ENCODE results near the gene NOXO1.

DNA sequence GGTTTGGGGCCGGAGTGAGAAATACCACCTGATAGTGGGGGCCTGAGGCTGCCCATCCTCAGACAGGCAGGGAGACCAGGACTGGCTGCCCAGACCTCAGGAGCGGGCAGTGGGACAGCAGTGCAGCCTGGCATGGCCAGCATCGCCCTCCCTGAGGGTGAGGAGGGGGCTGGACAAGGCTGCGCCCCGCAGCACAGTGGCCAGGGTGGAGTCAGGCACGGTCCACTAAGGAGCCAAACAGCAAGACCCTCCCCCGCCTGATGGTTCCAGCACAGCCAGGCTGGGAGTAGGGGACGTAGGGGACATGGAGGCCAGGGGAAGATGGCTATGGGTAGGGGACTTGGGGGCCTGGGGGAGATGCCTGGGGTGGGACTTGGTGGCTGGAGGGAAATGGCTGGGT lies 25.0 kb upstream of the NOXO1 start:
- TF ChIP-seq POLR2A (IDR thresholded peaks at IDR 0.05) (no peak), POLR2AphosphoS5 (IDR thresholded peaks at IDR 0.05) (no peak)
- TF ChIP-seq, protein P1, sequence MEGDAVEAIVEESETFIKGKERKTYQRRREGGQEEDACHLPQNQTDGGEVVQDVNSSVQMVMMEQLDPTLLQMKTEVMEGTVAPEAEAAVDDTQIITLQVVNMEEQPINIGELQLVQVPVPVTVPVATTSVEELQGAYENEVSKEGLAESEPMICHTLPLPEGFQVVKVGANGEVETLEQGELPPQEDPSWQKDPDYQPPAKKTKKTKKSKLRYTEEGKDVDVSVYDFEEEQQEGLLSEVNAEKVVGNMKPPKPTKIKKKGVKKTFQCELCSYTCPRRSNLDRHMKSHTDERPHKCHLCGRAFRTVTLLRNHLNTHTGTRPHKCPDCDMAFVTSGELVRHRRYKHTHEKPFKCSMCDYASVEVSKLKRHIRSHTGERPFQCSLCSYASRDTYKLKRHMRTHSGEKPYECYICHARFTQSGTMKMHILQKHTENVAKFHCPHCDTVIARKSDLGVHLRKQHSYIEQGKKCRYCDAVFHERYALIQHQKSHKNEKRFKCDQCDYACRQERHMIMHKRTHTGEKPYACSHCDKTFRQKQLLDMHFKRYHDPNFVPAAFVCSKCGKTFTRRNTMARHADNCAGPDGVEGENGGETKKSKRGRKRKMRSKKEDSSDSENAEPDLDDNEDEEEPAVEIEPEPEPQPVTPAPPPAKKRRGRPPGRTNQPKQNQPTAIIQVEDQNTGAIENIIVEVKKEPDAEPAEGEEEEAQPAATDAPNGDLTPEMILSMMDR (IDR thresholded peaks at IDR 0.05): no peak

Measured in breast epithelium (tissue), 3 donors.